Mesothelial cell of epicardium (in vitro differentiated cells): ENCODE results near the gene CIB4. TPM values are rescaled to one million over a fixed set of nuclear protein-coding genes. Genes with fewer than 3 reads are reported as not detected.
A peak's percentile ranks its signal among the peaks of the same experiment; 100 is the strongest.

Source experiments
- DNase-seq, 2 experiments: peaks; one replicate each; pipeline ENCODE4 v3.0.0; 2021; ENCODE audit warnings: low spot score in 2 of 2; ENCODE audit not compliant: unreplicated experiment in 2 of 2
- H3K27ac Mint-ChIP-seq: 2 replicates; pipeline ENCODE4 v1.8.0; 2021; ENCODE audit warnings: mixed read lengths
- H3K27me3 Mint-ChIP-seq: 2 replicates; pipeline ENCODE4 v1.8.0; 2021; ENCODE audit warnings: low read depth, mixed read lengths
- H3K36me3 Mint-ChIP-seq: 2 replicates; pipeline ENCODE4 v1.8.0; 2021; ENCODE audit warnings: mixed read lengths
- H3K4me1 Mint-ChIP-seq: 2 replicates; pipeline ENCODE4 v1.8.0; 2021; ENCODE audit warnings: mixed read lengths
- H3K4me3 Mint-ChIP-seq: 2 replicates; pipeline ENCODE4 v1.8.0; 2021; ENCODE audit warnings: mild to moderate bottlenecking, moderate library complexity, mixed read lengths
- H3K9me3 Mint-ChIP-seq: 2 replicates; pipeline ENCODE4 v1.8.0; 2021; ENCODE audit warnings: mixed read lengths
- CTCF ChIP-seq: fragments of 200-600 bp; sonication (generic); IDR thresholded peaks from one replicate; pipeline ENCODE4 v1.5.0; 2021; ENCODE audit warnings: antibody characterized with exemption; ENCODE audit not compliant: unreplicated experiment
- total RNA-seq: library from RNA; stranded (reverse); gene quantifications from 3 replicates; pipeline ENCODE4 v1.2.1, GENCODE V29; 2021

CIB4 gene
- not detected in 3 replicates for total RNA-seq

DNA sequence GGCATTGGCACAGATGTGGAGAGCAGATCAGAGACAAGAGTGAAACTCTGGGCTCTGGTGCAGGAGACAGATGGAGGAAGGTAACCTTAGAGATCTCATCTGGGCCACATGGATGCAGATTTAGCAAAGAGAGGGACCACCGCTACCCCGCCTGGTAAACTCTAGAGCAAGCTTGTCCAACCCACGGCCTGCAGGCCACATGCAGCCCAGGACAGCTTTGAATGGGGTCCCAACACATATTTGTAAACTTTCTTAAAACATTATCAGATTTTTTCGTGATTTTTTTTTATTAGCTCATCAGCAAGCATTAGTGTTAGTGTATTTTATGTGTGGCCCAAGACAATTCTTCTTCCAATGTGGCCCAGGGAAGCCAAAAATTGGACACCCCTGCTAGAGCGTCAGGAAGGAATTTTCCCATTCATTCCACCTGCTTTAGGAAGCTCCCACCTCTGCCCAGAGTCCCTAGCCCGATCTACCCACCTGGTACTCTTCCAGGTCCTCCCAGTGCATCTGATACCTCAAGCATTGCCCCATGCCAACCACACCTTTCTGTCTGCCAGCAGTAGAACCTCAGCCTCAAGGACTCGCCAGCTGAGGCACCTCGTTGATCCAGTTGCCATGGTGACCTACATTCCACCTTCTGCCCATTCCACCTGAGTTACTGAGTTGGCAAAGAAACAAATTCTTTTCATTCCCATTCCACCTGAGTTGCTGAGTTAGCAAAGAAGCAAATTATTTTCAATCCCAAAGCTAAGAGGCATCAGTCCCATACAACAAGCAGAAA, at the start of gene CIB4:
Gene CIB4 (minus strand): TSS at position 586 of the 784 bp plus-strand sequence. CDS start 52 bp downstream, at position 534.
- DNase-seq = peak in 1 of 2 experiments; percentile 32
- H3K4me1 Mint-ChIP-seq = peaks cover 19% of the 10 kb centered on the region
- no peaks in the 10 kb centered on the region for H3K36me3 Mint-ChIP-seq
- no peaks in the 10 kb centered on the region for H3K27me3 Mint-ChIP-seq
- no peak for TF ChIP-seq CTCF
- H3K27ac Mint-ChIP-seq = no peak within 1 kb of the TSS
- H3K9me3 Mint-ChIP-seq = no peaks in the 10 kb centered on the region
- H3K4me3 Mint-ChIP-seq = no peak within 1 kb of the TSS

DNA sequence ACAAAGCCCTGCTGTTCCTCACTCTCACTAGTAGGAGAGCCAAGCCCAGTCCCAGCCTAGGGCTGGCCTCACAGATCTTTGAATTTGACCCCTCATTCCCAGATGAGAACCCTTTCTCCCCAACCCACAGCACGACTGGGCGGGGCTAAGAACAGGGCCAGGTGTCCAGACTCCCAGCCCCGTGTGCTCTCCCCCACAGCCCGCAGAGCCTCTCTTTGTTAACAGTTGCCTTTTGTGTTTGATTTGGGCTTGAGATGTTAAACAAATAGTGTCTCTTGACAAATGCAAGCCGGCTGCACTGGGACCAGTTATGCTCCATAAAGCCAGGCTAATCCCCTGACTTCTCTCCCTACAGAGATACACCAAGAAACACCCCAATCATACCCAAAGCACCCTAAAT, 46.6 kb upstream of the CIB4 start:
- no peak for TF ChIP-seq CTCF
- Mint-ChIP-seq H3K27ac (no peak overlapping the region), H3K36me3 (no peaks in the 10 kb centered on the region), H3K4me3 (no peak overlapping the region), H3K9me3 (no peaks in the 10 kb centered on the region), H3K4me1 (peaks cover 22% of the 10 kb centered on the region), H3K27me3 (peaks cover 2% of the 10 kb centered on the region)
- no peak for DNase-seq

- Mint-ChIP-seq H3K27ac (no peak overlapping the region), H3K27me3 (peaks cover 2% of the 10 kb centered on the region), H3K36me3 (no peaks in the 10 kb centered on the region), H3K4me3 (no peak overlapping the region), H3K9me3 (no peaks in the 10 kb centered on the region), H3K4me1 (peaks cover 22% of the 10 kb centered on the region)
- TF ChIP-seq CTCF = no peak
- DNase-seq = no peak
Measured at GRCh38 chr2:26687328-26687727, 46.2 kb upstream of the CIB4 start.

GRCh38 chr2:26685989-26686839, 45.0 kb upstream of the CIB4 start:
- no peaks in the 10 kb centered on the region for H3K27me3 Mint-ChIP-seq

DNA sequence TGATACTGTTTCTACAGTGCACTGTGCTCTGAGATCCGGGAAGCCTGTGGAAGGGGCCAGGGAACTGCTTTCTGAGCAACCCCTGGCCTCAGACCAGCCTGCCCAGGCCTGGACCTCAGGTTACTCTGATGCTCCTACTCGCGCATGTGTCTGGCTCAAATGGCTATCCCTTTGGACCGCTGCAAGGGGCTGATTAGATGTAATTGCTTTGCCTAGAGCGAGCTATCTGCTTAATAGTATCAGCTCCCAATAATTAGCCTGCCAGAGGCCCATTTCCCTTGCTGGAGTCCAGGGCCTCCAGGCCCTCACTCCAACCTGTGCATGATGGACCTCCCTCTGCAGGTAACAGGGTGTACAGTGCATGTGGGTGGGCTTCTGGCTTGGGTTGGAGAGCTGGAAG, 44.2 kb upstream of the CIB4 start:
- Mint-ChIP-seq H3K27ac (no peak overlapping the region), H3K4me1 (peaks cover 19% of the 10 kb centered on the region), H3K4me3 (no peak overlapping the region), H3K36me3 (no peaks in the 10 kb centered on the region), H3K9me3 (no peaks in the 10 kb centered on the region), H3K27me3 (no peaks in the 10 kb centered on the region)
- no peak for TF ChIP-seq CTCF
- no peak for DNase-seq

More at GRCh38 chr2:26685989-26686839, 45.0 kb upstream of the CIB4 start:
- Mint-ChIP-seq H3K36me3 (no peaks in the 10 kb centered on the region), H3K27ac (no peak overlapping the region), H3K9me3 (no peaks in the 10 kb centered on the region), H3K4me1 (peaks cover 19% of the 10 kb centered on the region), H3K4me3 (no peak overlapping the region)
- TF ChIP-seq CTCF = no peak
- DNase-seq = no peak
